Measurements from ENCODE around the gene TANGO2.

DNA sequence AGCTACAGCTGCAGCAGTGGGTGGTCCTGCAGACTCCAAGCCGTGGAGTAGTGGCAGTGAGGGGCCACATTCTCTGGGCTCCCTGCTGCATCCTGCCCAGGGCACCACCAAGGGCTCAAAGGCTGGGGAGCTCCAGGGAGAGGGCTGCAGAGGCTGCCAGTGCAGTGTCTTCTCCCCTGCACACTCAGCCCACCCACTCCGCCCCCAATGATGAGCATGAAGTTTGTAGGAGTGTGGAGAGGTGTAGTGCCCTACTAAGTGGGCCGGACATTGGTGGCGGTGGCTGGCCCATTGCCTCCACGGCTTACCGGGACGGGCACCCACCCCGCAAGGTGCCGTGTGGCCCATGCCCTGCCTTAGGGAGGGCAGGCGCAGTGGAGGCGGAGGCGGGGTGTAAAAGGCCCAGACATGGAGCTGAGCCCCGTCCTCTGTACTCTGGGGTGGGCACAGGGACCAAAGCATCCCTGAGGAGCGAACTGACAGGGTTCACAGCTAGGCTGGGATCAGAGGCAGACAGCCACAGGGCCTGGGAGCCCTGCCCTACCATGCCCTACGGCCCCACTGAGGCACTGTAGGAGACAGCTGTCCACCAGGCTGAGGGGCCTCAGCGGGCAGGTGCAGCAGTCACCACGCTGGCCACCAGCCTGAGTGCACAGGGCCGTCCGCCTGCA is 23.2 kb upstream of the TANGO2 start:
- TF ChIP-seq YY1 (IDR thresholded peaks at IDR 0.05; ENCODE audit: insufficient read depth, insufficient read length), result no peak
- TF ChIP-seq ZNF274 (IDR thresholded peaks at IDR 0.05; ENCODE audit: low read depth, low read length), result no peak
- no peak for TF ChIP-seq SUZ12 (IDR thresholded peaks at IDR 0.05; ENCODE audit: extremely low read depth, insufficient read depth, insufficient read length)
